HEK293 (cell line): ENCODE results near the gene KRTCAP2.
"Not testable (repeated sequence)": the region's sequence is repeated elsewhere in the genome, so short reads cannot be mapped to it uniquely, and the experiment has no call there.

Experiments
- TF ChIP-seq, protein P1 (sequence below): fragments of 450-650 bp; formaldehyde crosslinking; IDR thresholded peaks from 2 replicates; pipeline ENCODE4 v1.5.1; 2016; ENCODE audit warnings: missing biosample characterization, missing genetic modification characterization
- TF ChIP-seq, protein P2 (sequence below): fragments of 450-650 bp; formaldehyde crosslinking; IDR thresholded peaks from 2 replicates; pipeline ENCODE4 v1.5.1; 2016; ENCODE audit warnings: missing biosample characterization, missing genetic modification characterization

DNA sequence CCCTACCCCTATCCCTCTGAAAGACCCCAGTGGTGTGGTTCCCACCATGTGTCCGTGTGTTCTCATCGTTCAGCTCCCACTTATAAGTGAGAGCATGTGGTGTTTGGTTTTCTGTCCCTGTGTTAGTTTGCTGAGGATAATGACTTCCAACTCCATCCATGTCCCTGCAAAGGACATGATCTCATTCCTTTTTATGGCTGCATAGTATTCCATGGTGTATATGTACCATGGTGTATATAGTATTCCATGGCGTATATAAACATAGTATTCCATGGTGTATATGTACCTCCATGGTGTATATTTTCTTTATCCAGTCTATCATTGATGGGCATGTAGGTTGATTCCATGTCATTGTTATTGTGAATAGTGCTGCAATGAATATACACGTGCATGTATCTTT is 9.3 kb downstream of the KRTCAP2 start:
- TF ChIP-seq, protein P1, sequence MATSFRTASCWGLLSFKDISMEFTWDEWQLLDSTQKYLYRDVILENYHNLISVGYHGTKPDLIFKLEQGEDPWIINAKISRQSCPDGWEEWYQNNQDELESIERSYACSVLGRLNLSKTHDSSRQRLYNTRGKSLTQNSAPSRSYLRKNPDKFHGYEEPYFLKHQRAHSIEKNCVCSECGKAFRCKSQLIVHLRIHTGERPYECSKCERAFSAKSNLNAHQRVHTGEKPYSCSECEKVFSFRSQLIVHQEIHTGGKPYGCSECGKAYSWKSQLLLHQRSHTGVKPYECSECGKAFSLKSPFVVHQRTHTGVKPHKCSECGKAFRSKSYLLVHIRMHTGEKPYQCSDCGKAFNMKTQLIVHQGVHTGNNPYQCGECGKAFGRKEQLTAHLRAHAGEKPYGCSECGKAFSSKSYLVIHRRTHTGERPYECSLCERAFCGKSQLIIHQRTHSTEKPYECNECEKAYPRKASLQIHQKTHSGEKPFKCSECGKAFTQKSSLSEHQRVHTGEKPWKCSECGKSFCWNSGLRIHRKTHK = not testable (repeated sequence)
- TF ChIP-seq, protein P2, sequence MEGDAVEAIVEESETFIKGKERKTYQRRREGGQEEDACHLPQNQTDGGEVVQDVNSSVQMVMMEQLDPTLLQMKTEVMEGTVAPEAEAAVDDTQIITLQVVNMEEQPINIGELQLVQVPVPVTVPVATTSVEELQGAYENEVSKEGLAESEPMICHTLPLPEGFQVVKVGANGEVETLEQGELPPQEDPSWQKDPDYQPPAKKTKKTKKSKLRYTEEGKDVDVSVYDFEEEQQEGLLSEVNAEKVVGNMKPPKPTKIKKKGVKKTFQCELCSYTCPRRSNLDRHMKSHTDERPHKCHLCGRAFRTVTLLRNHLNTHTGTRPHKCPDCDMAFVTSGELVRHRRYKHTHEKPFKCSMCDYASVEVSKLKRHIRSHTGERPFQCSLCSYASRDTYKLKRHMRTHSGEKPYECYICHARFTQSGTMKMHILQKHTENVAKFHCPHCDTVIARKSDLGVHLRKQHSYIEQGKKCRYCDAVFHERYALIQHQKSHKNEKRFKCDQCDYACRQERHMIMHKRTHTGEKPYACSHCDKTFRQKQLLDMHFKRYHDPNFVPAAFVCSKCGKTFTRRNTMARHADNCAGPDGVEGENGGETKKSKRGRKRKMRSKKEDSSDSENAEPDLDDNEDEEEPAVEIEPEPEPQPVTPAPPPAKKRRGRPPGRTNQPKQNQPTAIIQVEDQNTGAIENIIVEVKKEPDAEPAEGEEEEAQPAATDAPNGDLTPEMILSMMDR (tag by site-specific recombination) = not testable (repeated sequence)
